H1 (cell line): ENCODE measurements around the gene ADK. TPM values are rescaled to one million over a fixed set of nuclear protein-coding genes. Genes with fewer than 3 reads are reported as not detected.

Experiments used
- ASH2L ChIP-seq: fragments of 200-600, 300-600 bp; sonication (generic); IDR thresholded peaks from one replicate; pipeline ENCODE4 v1.7.1; 2017; ENCODE audit warnings: low read length
- KDM5A ChIP-seq: fragments of 200-600 bp; IDR thresholded peaks from 2 replicates; pipeline ENCODE4 v1.7.1; 2012; ENCODE audit warnings: mild to moderate bottlenecking, low read length, inconsistent platforms, mixed read lengths
- MAFK ChIP-seq: IDR thresholded peaks from 2 replicates; pipeline ENCODE4 v1.6.1; 2012; ENCODE audit warnings: low read depth, mild to moderate bottlenecking, improper control_type of control experiment, low read length
- POLR2AphosphoS5 ChIP-seq: IDR thresholded peaks from 2 replicates; pipeline ENCODE4 v1.6.1; 2011; ENCODE audit warnings: low read depth, low read length
- polyA plus RNA-seq, 7 experiments: library from polyadenylated mRNA; depleted of rRNA in 3 of 7; stranded (reverse) in 5 of 7; unstranded in 2 of 7; fragments of >200 nt in 5 of 7; fragments of 200-250 nt in 2 of 7; gene quantifications; 1 replicate in 5 of 7; 2 replicates in 1 of 7; 4 replicates in 1 of 7; pipeline versions ENCODE4 v1.2.1 to v1.2.3, GENCODE V29; 2011 to 2013; ENCODE audit warnings: missing spikeins in 2 of 7, mixed read lengths in 2 of 7
- total RNA-seq: library from RNA; stranded (reverse); fragmentation: NEBNext Ultra II Directional; extraction: Animal tissue kit (Norgen Biotek cat#: 25700); gene quantifications from 2 replicates; pipeline ENCODE4 v1.2.1, GENCODE V29; 2021

Gene ADK
- total and polyA plus RNA-seq, 2 of the 8 experiments (the other 6 are each of a cell fraction or from before 2014, with no cell fraction given) = 12.3 to 42.4 TPM

DNA sequence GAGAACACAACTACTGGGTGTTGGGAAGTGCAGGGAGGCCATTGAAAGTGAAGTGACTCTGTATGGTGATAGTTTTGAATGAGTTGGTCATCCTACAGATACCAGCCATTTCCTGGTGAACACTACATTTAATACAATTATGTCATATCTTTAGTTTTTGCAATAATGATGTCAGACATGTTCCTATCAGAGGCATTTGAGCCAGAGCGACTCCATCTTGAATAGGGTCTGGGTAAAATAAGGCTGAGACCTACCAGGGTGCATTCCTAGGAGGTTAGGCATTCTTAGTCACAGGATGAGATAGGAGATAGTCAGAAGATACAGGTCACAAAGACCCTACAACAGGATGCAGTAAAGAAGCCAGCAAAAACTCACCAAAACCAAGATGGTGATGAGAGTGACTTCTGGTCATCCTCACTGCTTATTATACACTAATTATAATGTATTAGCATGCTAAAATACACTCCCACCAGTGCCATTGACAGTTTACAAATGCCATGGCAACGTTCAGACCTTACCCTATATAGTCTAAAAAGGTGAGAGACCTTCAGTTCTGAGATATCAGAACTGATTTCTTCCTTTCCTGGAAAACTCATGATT, 28.2 kb downstream of the ADK start (continued):
- TF ChIP-seq MAFK (no peak), POLR2AphosphoS5 (no peak), ASH2L (no peak), KDM5A (no peak)
